Measurements from ENCODE around the gene PTPRB. TPM values are rescaled to one million over a fixed set of nuclear protein-coding genes. Genes with fewer than 3 reads are reported as not detected.

Gene PTPRB
- total and polyA plus RNA-seq, 2 donors (not counting 1 experiment from before 2014, with no cell fraction given): 0.01 TPM; not detected in 1

DNA sequence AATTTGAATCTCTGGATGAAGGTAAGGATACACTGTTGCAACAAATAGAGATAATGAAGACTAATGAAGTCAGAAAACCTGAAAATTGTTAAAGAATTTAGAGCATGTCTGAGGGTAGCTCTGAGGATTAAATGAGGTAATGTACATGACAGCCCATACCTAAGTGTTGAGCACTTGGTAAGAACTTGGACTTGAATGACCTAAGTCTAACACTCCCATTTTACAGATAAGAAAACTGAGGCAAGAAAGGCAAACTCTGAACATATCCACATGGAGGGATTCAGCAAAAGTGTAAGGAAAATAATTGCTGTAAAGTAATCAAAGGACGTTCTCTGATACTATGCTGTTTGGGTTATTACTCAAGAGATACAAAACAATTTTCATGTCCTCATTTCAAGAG lies 29.0 kb downstream of the PTPRB start:
- no peaks in the 10 kb centered on the region for H3K79me2 ChIP-seq (ENCODE audit: control insufficient read depth, insufficient read depth, low read length)
- H3K27ac ChIP-seq (ENCODE audit: low read length in 2 of 2): no peak overlapping the region
- H3K27me3 ChIP-seq (replicated peaks in 1 of 4; ENCODE audit: control extremely low read depth in 1 of 4, control insufficient read depth in 3 of 4, insufficient read depth in 4 of 4, low read length in 3 of 4): peaks cover 0 to 10% (median 5%) of the 10 kb centered on the region in 4 experiments
- H3K4me3 ChIP-seq (ENCODE audit: control extremely low read depth in 1 of 5, extremely low read depth in 1 of 5, insufficient read depth in 1 of 5, low read depth in 2 of 5, low read length in 4 of 5): no peak overlapping the region
- H3K9me3 ChIP-seq (ENCODE audit: control extremely low read depth in 1 of 3, control insufficient read depth in 2 of 3, insufficient read depth in 1 of 3, low read length in 2 of 3): peaks cover 0 to 2% (median 0%) of the 10 kb centered on the region in 3 donors
- H3K4me1 ChIP-seq (ENCODE audit: control insufficient read depth in 2 of 2, insufficient read depth in 2 of 2, low read length in 2 of 2): peaks cover 5 to 9% of the 10 kb centered on the region in 2 donors
- WGBS (ENCODE audit: insufficient coverage): no CpG with 5 or more reads among the region's 1 CpG
- H2AFZ ChIP-seq (ENCODE audit: insufficient read depth, low read depth, low read length, poor library complexity, severe bottlenecking): no peak overlapping the region
- ChIA-PET POLR2A (no interaction called here), CTCF (no interaction called here)
- Mint-ChIP-seq H3K27ac (no peak overlapping the region), H3K4me1 (peaks cover 10% of the 10 kb centered on the region), H3K27me3 (peaks cover 49% of the 10 kb centered on the region), H3K4me3 (no peak overlapping the region), H3K9me3 (ENCODE audit: insufficient read depth) (no peaks in the 10 kb centered on the region)
- ATAC-seq (ENCODE audit: low read depth): no peak
- no peak for DNase-seq
- intact Hi-C loops (cut with micrococcal nuclease): no loop called here
- no peak overlapping the region for H3K9ac ChIP-seq (ENCODE audit: low read length)
- H4K20me1 ChIP-seq (ENCODE audit: control insufficient read depth, insufficient read depth, low read length, poor library complexity, severe bottlenecking): no peaks in the 10 kb centered on the region
- H3K36me3 ChIP-seq (replicated peaks in 1 of 2; ENCODE audit: control extremely low read depth in 1 of 2, control insufficient read depth in 1 of 2, extremely low read depth in 1 of 2, insufficient read depth in 2 of 2, low read length in 1 of 2): no peaks in the 10 kb centered on the region
- H3K4me2 ChIP-seq (replicated peaks; ENCODE audit: low read depth, low read length, poor library complexity, severe bottlenecking): no peak overlapping the region
- TF ChIP-seq CTCF (IDR thresholded peaks at IDR 0.05): no peak
- TF ChIP-seq EZH2 (IDR thresholded peaks at IDR 0.05; ENCODE audit: borderline replicate concordance, insufficient read depth, low read depth, low read length, poor library complexity, severe bottlenecking): no peak

DNA sequence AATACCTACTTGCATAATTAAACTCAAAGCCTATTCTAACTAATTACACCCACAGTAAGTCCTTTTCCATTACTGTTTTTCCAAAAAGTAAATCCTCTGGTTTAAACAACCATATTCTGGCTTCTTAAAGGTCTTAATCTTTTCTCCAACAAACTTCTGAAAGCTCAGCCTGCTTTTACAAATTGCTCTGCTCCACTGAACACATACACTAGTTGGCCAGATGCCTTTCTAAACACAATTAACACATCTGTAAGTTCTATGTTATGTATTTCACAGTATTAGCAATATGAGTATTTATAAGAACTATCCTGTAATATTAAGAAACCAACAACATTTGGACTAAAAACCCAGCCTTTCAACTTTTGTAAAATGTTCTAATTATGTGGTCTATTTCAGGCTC lies 30.1 kb downstream of the PTPRB start:
- Mint-ChIP-seq H3K27ac (no peak overlapping the region), H3K27me3 (peaks cover 48% of the 10 kb centered on the region), H3K4me1 (peaks cover 10% of the 10 kb centered on the region), H3K4me3 (no peak overlapping the region), H3K9me3 (ENCODE audit: insufficient read depth) (no peaks in the 10 kb centered on the region)
- ATAC-seq (ENCODE audit: low read depth) (no peak), DNase-seq (no peak)
- TF ChIP-seq EZH2 (IDR thresholded peaks at IDR 0.05; ENCODE audit: borderline replicate concordance, insufficient read depth, low read depth, low read length, poor library complexity, severe bottlenecking) (no peak), CTCF (IDR thresholded peaks at IDR 0.05) (no peak)
- Histone ChIP-seq H4K20me1 (ENCODE audit: control insufficient read depth, insufficient read depth, low read length, poor library complexity, severe bottlenecking) (no peaks in the 10 kb centered on the region), H3K79me2 (ENCODE audit: control insufficient read depth, insufficient read depth, low read length) (no peaks in the 10 kb centered on the region), H2AFZ (ENCODE audit: insufficient read depth, low read depth, low read length, poor library complexity, severe bottlenecking) (no peak overlapping the region), H3K9ac (ENCODE audit: low read length) (no peak overlapping the region), H3K4me1 (ENCODE audit: control insufficient read depth in 2 of 2, insufficient read depth in 2 of 2, low read length in 2 of 2) (peaks cover 5 to 9% of the 10 kb centered on the region in 2 donors), H3K4me2 (replicated peaks; ENCODE audit: low read depth, low read length, poor library complexity, severe bottlenecking) (no peak overlapping the region), H3K27ac (ENCODE audit: low read length in 2 of 2) (no peak overlapping the region), H3K9me3 (ENCODE audit: control extremely low read depth in 1 of 3, control insufficient read depth in 2 of 3, insufficient read depth in 1 of 3, low read length in 2 of 3) (peaks cover 0 to 2% (median 0%) of the 10 kb centered on the region in 3 donors), H3K27me3 (replicated peaks in 1 of 4; ENCODE audit: control extremely low read depth in 1 of 4, control insufficient read depth in 3 of 4, insufficient read depth in 4 of 4, low read length in 3 of 4) (peaks cover 0 to 10% (median 5%) of the 10 kb centered on the region in 4 experiments), H3K36me3 (replicated peaks in 1 of 2; ENCODE audit: control extremely low read depth in 1 of 2, control insufficient read depth in 1 of 2, extremely low read depth in 1 of 2, insufficient read depth in 2 of 2, low read length in 1 of 2) (no peaks in the 10 kb centered on the region), H3K4me3 (ENCODE audit: control extremely low read depth in 1 of 5, extremely low read depth in 1 of 5, insufficient read depth in 1 of 5, low read depth in 2 of 5, low read length in 4 of 5) (no peak overlapping the region)
- intact Hi-C loops (cut with micrococcal nuclease): no loop called here
- POLR2A ChIA-PET: no interaction called here
- CTCF ChIA-PET: no interaction called here
